Inflammatory macrophage (primary cell): ENCODE results near the gene COL5A2.

ENCODE experiments used
- DNase-seq, 2 donors: peaks; one replicate each; pipeline ENCODE4 v3.0.0-alpha.2; 2020 to 2022

Gene COL5A2

DNA sequence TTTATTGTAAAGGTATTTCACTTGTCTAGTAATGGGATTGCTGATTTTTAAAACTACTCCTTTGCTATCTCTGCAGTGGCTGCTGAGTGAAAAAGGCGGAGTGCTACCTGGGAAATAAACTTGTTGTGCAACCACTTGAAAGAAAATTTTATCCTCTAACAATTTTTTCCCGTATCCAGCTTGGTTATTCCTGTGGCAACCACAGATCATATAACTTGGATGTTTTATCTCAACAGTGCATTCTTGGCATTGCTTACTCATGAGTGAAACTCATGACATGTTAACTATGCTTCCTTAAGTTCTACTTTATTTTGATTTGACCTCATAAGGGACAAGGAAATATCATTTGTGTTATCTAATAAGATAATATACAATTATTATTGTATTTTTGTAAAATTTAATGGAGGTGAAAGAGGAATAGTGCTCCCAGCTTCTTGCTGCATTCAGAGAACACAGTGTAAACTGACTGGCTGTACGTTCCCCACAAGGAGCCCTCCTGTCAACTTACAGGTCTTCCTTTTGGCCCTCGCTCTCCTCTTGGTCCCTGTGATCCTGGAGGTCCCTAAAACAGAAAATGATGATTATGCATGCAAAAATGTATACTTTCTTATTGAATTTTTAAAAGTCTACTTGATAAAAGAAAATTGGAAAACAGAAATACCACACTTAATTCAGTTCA is 82.7 kb downstream of the COL5A2 start:
- no peak for DNase-seq

DNA sequence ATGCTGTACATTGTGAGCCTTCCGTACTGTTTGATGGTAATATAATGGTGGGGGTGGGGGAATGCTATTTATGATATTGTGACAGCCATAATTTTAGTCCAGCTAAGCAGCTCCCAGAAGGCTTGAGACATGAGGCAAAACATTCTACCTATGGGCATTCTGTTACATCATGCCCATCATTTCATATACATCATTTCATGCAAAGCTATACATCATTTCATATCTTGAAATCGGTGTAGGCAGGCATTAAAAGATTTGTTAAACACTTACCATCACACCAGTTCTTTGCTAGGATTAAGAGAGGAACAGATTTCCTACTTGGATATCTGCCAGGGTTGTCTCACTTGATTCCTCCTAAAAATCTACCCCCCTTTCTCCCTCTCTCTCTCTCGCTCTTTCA is 84.5 kb downstream of the COL5A2 start:
- no peak for DNase-seq

DNA sequence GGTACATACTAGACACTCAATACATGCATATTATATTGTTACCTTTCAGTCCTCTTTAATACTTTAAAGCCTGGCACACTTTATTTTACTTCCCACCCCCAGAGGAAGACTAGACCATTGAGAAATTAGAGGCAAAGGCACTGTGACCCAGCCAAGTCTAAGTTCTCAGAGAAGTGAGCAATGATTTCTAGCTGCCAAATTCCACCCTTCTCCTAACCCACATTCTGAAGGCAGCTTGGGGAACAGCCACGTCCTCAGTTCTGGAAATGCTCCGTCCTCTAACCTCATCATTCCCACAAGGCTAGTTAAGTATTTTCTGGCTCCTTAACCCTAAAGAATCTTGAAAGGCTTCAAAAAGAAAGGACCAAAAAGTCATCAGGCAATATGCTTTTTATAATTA is 86.6 kb downstream of the COL5A2 start:
- DNase-seq, result no peak

DNA sequence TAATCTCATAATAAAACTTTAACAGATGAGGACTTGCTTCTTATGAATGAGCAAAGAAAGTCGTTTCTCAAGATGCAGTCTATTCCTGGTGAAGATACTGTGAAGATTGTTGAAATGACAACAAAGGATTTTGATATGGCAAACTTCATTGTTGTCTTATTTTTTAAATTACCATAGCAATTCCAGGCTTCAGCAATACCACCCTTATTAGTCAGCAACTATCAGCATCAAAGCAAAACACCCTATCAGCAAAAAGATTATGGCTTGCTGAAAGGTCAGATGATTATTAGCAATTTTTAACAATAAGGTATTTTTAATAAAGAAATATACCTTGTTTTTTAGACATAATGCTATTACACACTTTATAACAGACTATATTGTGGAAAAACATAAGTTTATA is 88.3 kb downstream of the COL5A2 start:
- no peak for DNase-seq

DNA sequence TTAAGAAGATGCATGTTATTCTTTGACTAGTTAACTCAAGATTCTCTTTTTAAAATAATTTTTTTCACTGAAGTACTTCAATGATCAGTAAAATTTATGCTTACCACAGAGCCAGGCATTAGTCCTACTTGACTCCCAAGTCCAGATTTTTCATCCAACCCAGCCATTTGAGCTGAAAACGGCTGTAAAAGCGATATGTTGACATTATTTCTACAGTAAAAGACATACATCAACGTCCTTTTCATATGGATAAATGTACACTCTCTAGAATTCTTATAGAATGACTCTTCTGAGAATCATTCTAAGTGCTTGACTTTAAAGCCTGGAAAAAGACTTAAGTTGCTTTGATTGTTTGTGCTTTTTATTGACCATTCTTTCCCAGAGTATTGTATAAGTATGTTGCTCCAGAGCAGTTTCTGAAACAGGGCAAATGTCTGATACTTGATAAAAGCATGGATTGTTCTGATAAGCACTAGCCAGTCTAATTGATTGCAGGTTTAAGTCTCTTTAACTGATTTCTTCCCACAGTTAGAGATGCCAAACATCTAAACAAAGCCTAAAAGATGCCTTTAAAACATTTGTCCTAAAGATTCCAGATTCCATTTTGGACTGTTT is 90.9 kb downstream of the COL5A2 start:
- no peak for DNase-seq

DNA sequence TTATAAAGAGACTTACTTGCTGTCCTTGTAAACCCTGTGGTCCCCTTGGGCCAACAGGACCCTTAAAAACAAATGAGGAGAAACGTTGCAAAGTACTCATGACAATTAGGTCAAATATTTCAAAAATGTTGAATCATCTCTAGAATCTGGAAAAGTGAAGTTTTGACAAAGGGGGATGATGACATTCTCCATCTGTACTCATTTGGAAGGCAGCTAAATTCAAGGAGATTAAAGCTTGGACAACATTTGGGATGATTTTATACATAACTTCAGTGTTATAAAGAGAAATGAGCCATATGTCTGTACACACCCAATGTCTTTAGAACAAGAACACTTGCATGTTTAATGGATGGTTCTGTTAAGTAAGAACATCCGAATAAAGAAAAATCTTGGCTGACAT is 92.9 kb downstream of the COL5A2 start:
- no peak for DNase-seq

DNA sequence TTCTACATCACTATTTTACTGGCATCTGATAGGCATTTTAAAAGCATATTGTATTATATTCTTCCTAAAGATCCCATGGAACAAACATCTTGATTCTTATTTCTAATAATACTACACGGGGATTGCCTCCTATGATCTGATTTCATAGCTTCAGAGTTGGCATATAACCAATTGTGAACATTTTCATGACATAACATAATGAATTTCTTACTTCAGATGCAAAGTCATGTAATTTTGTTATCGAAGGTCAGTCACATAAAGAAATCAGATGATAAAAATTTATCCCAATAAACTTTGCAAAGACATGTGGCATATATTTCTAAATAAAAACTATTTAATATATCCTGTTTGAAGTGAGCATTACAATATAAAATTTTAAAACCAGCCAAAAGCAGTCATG is 93.3 kb downstream of the COL5A2 start:
- DNase-seq, result no peak

DNA sequence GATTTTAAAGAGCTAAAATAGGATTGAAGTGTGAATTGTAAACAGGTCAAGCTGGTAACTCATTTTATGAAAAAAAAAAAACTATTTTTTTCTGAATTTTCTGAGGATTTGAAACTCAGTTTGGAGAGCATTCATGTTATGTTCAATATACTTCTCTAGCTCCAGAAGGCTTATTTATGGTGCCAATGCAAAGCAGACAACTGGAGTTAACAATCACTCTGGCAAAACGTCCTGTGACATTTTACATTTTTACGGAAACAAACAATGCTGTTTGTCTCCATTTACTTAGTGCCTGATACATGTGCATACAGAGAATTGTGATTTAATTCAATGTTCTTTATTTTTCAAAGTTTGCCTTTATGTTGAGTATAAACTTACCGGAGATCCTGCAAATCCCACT is 96.0 kb downstream of the COL5A2 start:
- DNase-seq, result no peak

DNA sequence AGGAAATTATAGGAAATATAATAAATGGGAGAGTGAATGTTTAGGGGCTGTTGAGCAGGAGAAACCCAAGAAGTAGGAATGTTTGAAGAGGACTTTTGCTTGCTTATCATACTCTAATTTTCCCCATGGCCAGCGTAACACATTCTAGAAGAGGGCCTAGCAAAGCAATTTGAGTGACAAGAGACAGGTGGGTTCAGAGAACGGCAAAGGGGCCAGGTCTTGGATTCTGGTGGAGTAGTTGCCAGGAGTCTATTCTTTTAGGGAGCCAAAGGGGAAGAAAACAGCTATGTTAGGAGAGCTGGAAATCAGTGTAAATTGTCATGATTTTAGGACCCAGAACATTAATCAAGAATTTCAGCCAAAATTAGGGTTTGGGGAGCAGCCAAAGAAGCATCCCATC is 96.5 kb downstream of the COL5A2 start:
- no peak for DNase-seq

DNA sequence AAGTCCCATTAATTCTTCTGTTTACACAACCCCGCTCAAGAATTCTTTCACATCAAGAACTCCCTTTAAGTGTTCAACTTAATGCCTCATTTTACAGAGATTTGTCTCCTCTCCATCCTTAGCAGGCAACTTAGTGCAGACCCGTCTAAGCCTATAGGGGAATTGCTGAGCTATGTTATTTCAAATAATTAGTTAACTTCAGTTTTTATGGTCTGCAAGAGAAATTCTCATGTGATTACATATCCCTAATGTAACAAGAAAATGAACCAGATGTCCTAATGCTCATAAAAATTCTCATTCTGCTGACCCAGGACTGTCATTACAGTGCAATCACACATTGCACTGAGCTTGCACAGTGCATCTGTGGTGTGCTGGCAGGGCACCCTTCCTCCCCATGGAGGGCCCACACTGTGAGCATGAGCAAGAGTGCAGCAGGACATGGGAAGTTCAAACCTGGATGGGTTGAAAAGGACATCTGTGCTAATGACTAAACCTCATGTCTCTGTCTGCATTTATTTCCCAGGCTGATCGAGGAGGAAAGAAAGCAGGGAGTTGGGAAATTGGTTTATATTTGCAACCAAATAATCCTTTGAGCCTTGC is 97.1 kb downstream of the COL5A2 start:
- DNase-seq, result no peak

DNA sequence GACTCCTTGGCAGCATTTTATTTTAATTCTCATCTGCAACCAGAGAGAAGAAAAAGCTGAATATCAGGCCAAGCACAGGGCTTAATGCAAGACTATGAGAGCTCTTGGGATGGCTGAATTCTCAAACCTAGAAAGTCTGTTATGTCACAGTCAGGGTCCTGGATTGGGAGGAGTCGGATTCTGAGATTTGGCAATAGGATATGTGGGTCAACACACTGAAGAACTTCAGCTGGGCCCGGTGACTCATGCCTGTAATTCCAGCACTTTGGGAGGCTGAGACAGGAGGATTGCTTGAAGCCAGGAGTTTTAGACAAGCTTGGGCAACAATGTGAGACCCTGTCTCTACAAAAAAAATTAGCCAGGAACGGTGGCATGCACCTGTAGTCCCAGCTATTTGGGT is 103.0 kb downstream of the COL5A2 start:
- no peak for DNase-seq

DNA sequence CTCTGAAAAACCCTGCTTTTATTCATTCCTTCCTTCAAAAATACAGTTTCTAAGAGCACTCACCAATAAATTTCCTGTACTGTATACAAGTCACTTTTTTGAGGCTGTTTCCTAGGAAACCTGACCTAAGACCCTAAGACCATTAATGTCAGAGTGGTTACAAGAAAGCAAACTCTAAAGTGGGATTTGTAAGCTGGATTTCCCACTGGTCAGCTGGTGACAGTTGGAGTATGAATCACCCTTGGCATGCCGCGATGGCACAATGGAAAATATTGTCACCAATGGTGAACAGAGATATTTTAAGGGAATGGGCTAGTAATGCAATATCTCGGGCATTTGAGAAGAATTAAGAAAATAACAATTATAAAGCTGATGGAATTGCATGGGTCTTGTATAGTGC is 103.4 kb downstream of the COL5A2 start:
- DNase-seq, result no peak

DNA sequence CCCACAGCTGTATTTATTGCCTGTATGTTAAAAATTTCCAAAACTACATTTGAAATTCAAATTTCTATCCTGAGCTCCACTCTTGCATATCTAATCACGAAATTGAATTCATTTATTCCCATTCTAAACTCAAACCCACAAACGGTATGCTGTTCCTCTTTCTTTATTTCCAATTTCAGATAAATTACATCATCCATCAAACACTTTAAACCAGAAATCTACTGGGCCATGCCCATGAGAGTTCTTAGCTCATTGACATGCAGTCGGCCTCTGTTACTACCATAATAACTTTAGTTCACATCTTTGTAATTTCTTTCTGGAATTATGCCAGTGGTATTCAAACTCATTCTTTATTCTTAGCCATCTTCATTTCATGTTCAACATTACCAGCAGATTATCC is 105.1 kb downstream of the COL5A2 start:
- no peak for DNase-seq

DNA sequence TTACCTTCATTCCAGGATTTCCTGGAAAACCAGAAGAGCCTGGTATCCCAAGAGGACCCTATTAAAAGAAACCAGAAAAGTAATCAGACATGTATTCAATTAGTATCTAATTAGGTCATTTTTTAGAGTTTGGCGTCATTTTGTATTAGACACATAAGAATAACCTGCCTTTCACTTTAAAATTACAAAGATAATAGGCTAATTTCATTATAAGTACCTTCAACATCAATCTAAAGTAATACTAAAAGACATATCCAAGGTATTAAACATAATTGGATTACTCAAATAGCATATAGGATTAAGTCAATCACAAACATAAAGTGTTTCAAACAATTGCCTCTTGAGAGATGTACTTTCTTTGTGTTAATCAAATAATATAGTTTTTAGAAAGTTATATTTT is 107.5 kb downstream of the COL5A2 start:
- DNase-seq, result no peak

DNA sequence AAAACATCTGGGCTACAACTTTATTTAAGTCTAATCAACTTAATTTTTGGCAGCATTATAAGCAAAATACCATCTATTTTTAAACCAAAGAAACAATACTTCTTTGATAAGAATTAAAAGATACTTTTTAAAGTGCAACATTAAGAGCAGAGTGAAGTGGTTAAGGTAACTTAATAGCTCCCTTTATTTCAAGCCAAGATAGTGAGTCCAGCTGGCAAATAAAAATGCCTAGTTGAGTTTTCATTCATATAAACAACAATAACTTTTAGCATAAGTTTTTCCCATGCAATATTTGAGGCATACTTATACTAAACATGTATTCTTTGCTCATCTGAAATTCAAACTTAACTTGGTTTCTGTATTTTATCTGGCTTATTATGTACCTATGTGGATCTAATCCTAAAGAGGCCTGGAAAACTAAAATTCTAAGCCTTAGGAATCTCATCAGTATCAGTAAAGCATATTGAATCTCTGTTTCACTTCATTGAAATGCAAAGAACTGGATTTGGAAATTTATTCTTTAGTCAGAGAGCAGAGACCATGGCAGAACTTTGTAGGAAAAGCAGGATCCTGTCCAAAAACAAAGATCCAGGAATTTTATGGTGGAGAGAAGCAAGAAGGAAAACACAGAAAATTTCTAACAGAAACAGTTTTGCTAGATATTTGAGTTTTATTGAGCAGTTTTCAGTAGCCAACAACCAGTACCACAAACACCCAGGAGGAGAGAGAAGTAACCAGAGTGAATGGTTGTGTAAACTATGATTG is 109.5 kb downstream of the COL5A2 start:
- no peak for DNase-seq

DNA sequence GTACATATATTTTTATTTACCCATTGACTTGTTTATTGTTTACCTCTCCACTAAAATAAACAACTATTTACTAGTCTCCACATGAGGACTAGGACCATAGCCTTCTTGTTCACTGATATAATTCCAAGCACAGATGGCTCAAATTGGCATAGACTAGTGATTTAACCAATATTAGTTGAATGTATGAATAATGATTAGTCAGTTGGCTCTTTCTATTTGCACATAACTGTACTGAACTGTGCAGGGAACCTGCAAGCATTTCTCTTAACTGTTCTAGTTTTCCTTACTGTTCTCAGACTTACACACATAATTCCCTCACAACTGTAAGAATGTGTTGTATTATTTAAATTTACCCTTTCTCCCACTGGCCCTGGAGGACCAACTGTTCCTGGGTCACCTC is 113.5 kb downstream of the COL5A2 start:
- no peak for DNase-seq

DNA sequence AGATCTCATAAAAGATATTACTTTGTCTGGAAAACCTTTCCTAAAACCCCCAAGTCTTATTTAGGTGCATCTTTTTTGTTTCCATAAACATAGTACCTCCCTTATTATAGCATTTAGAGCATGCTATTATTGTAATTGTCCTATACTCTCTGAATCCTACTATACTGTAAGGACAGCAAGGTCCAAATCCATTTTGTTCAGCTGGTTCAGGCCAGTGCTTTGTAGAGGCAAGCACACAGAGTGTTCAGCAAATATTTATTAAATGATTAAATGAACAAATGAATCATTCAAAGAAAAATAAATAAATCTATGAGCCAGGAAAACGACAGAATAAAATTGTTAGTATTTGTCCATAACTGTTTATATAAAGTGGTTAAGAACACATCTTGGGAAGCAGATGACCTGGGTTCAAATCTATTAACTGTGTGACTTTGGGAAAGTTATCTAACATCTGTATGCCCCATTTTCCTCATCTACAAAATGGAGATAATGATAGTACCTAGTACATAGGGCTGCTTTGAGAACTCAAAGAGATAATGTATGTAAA is 119.4 kb downstream of the COL5A2 start:
- DNase-seq, result no peak

DNA sequence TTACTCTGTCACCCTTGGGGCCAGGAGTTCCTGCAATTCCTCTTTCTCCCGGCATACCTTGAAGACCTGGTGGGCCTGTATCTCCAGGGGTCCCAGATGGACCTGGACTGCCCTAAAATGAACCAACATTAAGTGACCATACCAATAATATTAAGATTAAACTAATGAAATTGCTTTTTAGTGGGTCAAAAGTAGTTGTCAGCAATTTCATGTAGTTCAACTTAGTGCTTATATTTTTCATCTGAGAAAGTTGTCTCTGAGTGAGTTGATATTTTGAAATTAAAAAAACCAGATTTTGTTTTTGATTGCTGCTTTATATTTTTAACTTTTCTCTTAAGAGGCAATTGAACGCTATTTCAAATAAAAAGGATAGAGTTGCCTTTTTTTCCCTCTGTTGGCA is 122.2 kb downstream of the COL5A2 start:
- no peak for DNase-seq

DNA sequence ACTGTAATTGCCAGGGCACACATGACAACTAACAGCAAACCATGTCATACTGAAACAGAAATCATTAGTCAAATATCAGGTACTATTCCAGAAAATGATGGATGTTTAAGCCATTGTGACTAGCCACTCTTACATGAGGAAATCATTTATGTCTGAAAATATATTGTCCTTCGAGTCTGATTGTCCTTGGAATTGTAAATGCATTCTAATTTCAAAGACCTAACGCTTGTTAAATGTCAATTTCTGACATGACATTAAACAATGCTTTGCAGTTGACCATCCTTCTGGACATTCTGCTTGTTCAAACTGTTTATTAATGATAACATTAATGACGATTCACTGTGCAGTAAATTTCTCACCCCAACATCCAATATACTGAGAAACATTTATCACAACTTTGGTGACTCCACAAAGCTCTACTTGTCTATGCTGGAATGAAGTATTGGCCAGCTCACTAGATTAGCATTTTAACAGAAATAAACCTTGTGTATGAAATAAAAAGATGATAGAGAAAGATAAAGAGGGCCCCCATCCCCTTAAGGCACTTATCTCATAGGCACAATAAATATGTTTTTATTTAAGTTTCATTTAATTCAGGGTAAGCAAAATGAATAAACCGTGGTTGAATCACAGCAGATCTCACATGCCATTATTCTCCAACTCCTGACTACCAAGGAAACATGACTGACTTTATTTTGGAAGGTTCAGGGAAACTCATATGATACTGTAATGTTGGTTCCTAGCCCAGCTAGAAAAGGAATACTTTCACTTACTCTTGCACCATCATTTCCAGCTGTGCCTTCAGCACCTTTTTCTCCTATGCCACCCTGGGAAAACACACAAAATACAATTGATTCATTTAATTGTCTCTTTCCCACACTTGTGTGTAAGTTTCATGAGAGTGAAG is 123.1 kb downstream of the COL5A2 start:
- no peak for DNase-seq

DNA sequence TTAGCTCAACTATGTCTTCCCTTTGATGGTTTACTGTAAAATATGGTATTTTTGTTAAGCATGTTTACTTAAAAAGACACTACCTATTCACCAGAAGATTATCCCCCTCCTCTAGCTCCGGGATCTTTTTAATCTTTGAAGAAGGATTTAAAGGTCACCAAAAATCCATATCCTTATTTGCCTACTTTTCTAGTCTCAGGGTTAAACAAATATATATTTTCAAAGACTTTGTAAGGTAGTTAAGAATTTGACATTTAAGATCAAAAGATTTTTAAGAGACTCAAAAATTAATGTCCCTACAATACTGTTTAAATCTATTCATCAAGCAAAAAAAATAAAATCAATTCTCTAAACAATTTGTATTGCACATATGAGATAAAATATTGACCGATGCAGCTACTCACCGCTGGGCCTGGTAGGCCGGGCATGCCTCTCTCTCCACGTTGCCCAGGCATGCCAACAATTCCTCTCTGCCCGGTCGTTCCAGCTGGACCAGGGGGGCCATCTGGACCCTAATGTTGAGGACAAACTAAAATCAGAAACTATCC is 129.3 kb downstream of the COL5A2 start:
- no peak for DNase-seq

DNA sequence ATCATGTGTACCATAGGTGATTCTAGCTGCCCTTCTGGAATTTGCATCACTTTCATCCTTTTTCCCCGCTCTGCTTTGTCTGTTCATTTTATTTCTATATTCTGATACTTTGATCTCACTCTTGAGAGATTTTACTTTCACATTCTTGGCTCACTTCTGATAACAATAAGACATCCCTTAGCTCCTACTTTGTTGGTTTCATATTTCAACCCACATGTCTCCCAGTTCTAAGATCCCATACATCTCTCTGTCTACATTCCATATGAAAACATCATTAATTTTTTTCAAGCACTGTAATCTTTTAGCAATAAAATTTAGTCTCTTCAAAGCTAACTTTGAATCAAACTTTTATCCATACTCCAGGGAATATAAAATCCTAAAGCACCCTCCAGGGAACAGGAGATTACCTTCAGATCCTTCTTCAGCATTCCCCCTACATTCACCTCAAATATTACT is 129.8 kb downstream of the COL5A2 start:
- DNase-seq, result no peak

DNA sequence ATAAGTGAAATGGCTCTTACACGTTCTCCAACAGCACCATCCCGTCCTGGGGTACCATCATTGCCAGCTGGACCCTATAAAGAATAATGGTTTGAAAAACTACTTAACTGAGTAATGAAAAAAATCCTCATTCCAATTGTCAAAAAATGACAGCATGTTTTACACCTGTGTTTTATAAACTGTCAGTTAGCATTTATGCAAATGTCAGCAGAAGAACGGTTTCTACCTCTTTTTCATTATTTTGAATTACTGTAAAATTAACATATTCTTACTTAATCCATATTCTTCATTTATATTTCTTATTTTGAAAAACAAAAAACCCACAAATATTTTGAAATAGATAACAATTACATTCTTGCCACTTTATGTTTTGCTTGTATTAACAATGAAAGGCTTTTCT is 131.4 kb downstream of the COL5A2 start:
- DNase-seq, result no peak
